ENCODE measurements around the gene GAL3ST2.
A peak's percentile ranks its signal among the peaks of the same experiment; 100 is the strongest.
"Not testable (repeated sequence)": the region's sequence is repeated elsewhere in the genome, so short reads cannot be mapped to it uniquely, and the experiment has no call there.

GAL3ST2 gene

DNA sequence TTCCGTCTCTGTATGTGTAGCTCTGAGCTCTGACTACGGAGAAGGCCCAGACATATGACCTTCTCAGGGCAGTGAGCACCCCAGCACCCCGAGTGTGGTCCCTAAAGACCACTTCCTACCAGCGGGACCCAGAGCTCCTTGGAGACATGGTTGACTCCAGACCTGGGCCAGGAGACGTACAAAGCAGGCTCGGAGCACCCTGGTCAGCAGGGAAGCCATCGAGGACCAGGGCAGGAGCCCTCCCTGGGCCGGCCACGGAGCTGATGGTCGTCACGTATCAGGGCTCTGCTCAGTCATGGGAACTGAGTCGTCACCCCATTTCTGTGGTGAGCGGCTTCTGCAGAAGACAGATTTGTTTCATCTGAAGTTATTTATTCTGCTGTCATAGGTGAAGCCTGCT is 19.6 kb downstream of the GAL3ST2 start:
- no peak for DNase-seq

DNA sequence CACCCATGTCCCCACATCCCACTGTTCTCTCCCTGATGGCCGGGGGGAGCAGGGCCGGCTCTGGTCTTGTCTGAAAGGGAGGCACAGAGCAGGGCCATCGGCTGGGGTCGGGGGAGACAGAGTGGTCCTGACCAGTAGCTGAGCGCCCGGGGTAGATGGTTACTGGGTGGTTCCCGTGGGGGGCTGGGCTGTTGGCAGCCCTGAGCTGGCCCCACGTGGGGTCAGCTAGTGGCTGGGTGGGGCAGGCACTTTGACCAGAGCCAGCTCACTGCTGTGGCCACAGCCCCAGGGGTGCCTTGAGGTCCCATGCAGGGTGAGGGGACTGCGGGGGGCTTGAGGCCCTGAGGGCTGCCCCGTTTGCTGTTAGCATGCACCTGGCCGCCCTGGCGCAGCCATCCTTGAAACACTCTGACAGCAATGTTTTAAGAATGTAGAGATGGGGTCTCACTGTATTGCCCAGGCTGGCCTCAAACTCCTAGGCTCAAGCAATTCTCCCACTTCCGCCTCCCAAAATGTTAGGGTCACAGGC is 20.1 kb downstream of the GAL3ST2 start:
- DNase-seq: no peak

- no peak for DNase-seq
Observed at GRCh38 chr2:241797441-241798080, 20.9 kb downstream of the GAL3ST2 start.

- DNase-seq: no peak
Observed at GRCh38 chr2:241798081-241798630, 21.5 kb downstream of the GAL3ST2 start.

GRCh38 chr2:241798631-241799521 is 22.3 kb downstream of the GAL3ST2 start:
- no peak for DNase-seq

GRCh38 chr2:241799522-241800197 is 23.0 kb downstream of the GAL3ST2 start:
- no peak for DNase-seq

- not testable (repeated sequence) for DNase-seq
Observed at GRCh38 chr2:241800198-241800903, 23.7 kb downstream of the GAL3ST2 start.

DNA sequence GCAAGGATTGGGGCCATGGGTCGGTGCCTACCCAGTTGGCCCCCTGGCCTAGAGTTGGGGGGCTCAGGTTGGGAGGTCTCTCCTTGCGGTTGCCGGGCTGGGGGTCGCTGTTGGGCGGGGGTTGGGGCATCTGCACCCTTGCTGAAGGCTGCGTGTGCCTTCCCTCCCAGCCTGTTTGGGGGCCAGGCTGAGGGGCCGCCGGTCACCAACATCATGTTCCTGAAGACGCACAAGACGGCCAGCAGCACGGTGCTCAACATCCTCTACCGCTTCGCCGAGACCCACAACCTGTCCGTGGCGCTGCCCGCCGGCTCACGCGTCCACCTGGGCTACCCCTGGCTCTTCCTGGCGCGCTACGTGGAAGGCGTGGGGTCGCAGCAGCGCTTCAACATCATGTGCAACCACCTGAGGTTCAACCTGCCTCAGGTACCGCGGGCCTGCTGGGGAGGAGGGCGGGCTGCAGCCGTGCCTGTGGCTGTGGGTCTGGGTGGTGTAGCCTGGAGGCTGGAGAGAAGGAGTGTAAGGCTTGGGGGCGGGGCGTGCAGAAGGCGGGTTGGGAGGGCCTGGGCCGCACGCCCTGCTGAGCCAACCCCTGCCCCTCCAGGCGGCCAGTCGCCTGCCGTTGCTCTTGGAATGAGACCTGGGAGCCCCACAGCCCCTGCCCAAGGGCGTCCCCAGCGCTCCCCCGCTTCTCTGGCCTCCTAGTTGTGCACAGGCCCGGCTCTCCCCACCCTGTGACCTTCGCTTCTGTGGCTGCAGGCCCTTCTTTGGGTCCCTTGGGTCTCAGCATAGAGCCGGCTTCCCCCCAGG is 25.2 kb downstream of the GAL3ST2 start:
- DNase-seq: no peak

- DNase-seq: no peak
Observed at GRCh38 chr2:241802421-241803318, 26.0 kb downstream of the GAL3ST2 start.

GRCh38 chr2:241803387-241804325 is 27.0 kb downstream of the GAL3ST2 start:
- peak; percentile 82 for DNase-seq

DNA sequence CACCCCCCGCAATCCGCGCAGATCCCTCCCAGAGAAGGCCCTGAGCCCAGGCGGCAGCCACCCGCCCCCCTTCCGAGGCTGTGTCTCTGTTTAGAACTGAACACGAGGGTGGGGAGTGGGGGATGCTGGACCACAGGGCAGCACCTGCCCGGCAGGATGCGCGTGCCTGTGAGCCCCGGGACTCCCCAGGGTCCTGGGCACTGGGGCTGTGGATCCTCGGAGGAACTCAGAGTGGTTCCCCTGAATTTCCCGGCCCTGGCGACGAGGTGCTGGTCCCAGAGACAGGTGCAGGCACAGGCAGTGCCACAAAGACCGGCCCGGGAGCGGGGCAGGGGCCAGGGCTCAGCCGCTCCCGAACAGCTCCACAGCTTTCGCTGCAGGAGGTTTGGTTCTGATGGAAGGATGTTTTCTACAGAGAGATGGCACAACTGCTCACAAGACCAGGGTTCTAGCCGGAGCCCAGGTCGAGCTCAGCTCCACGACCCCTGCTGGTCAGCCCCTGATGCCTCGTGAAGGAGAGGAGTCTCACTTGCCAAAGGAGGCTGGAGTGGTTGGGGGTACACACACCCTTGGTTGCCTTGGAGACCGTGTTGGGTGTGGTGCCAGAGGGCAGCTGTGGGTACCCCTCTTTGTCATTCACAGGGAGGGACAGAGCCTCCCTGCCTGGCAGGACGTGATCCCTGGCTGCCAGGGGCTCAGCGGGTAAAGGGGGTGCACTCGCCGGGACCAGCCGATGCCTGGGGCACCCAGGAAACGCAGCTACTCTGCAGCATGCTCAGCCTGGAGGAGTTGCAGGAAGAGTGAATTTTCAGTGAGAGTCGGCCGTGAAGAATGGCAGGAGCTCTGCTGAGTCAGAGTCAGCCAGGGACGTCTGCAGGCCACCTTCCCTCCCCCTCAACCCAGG is 28.0 kb downstream of the GAL3ST2 start:
- no peak for DNase-seq

- not testable (repeated sequence) for DNase-seq
Observed at GRCh38 chr2:241806217-241806616, 29.6 kb downstream of the GAL3ST2 start.

GRCh38 chr2:241808051-241808720 is 31.6 kb downstream of the GAL3ST2 start:
- DNase-seq: no peak

- no peak for DNase-seq
Observed at GRCh38 chr2:241808721-241809382, 32.2 kb downstream of the GAL3ST2 start, which contains the start of gene NEU4. NEU4 (plus strand) TSS chr2:241809193; CDS start chr2:241814485, 5,292 bp downstream.

- no peak for DNase-seq
Observed at GRCh38 chr2:241809383-241810306, 33.0 kb downstream of the GAL3ST2 start.
